Measurements from ENCODE around the gene TCHH.
"Not testable (repeated sequence)": the region's sequence is repeated elsewhere in the genome, so short reads cannot be mapped to it uniquely, and the experiment has no call there.

Gene TCHH

GRCh38 chr1:152115344-152115743, at the start of gene TCHH:
TSS of gene TCHH (minus strand) at chr1:152115444. CDS start at chr1:152114080, 1,364 bp downstream.
- no peak for DNase-seq (ENCODE audit: low spot score)

- DNase-seq (ENCODE audit: low spot score): peak; percentile 41
Measured at GRCh38 chr1:152164517-152165136, 49.4 kb upstream of the TCHH start.

GRCh38 chr1:152162792-152163463, 47.7 kb upstream of the TCHH start:
- DNase-seq (ENCODE audit: low spot score): peak; percentile 96

GRCh38 chr1:152160576-152160975, 45.3 kb upstream of the TCHH start:
- DNase-seq (ENCODE audit: low spot score): no peak

GRCh38 chr1:152159144-152159543, 43.9 kb upstream of the TCHH start, which contains the start of gene RPTN:
TSS of gene RPTN (minus strand) at chr1:152159228. CDS start at chr1:152157889, 1,339 bp downstream.
- no peak for DNase-seq (ENCODE audit: low spot score)

GRCh38 chr1:152153996-152154395, 38.8 kb upstream of the TCHH start:
- DNase-seq (ENCODE audit: low spot score): no peak

GRCh38 chr1:152151646-152152045, 36.4 kb upstream of the TCHH start:
- no peak for DNase-seq (ENCODE audit: low spot score)

- no peak for DNase-seq (ENCODE audit: low spot score)
Measured at GRCh38 chr1:152148981-152149380, 33.7 kb upstream of the TCHH start.

- no peak for DNase-seq (ENCODE audit: low spot score)
Measured at GRCh38 chr1:152148051-152148450, 32.8 kb upstream of the TCHH start.

GRCh38 chr1:152145769-152146168, 30.5 kb upstream of the TCHH start:
- no peak for DNase-seq (ENCODE audit: low spot score)

- not testable (repeated sequence) for DNase-seq (ENCODE audit: low spot score)
Measured at GRCh38 chr1:152144674-152145183, 29.5 kb upstream of the TCHH start.

GRCh38 chr1:152143150-152143887, 28.1 kb upstream of the TCHH start:
- peak; percentile 11 for DNase-seq (ENCODE audit: low spot score)

GRCh38 chr1:152141971-152142584, 26.8 kb upstream of the TCHH start:
- peak; percentile 73 for DNase-seq (ENCODE audit: low spot score)

- no peak for DNase-seq (ENCODE audit: low spot score)
Measured at GRCh38 chr1:152137215-152137614, 22.0 kb upstream of the TCHH start.

- no peak for DNase-seq (ENCODE audit: low spot score)
Measured at GRCh38 chr1:152130186-152130585, 14.9 kb upstream of the TCHH start.

GRCh38 chr1:152127673-152128072, 12.4 kb upstream of the TCHH start:
- DNase-seq (ENCODE audit: low spot score): no peak

- DNase-seq (ENCODE audit: low spot score): no peak
Measured at GRCh38 chr1:152125834-152126443, 10.7 kb upstream of the TCHH start.

GRCh38 chr1:152118915-152119314, 3.7 kb upstream of the TCHH start:
- no peak for DNase-seq (ENCODE audit: low spot score)

GRCh38 chr1:152112885-152113432, 2.3 kb downstream of the TCHH start:
- no peak for DNase-seq (ENCODE audit: low spot score)

GRCh38 chr1:152112101-152112884, 3.0 kb downstream of the TCHH start:
- peak; percentile 36 for DNase-seq (ENCODE audit: low spot score)

- peak; percentile 49 for DNase-seq (ENCODE audit: low spot score)
Measured at GRCh38 chr1:152111515-152111968, 3.7 kb downstream of the TCHH start.
